HUES6 (cell line): ENCODE measurements around the gene MS4A12.
"Not testable (repeated sequence)": the region's sequence is repeated elsewhere in the genome, so short reads cannot be mapped to it uniquely, and the experiment has no call there.

Source experiments
- H3K27ac ChIP-seq: 2 replicates; pipeline ENCODE4 v1.7.0; 2013; ENCODE audit warnings: low read depth, mild to moderate bottlenecking, low read length, inconsistent platforms
- H3K27me3 ChIP-seq: 2 replicates; pipeline ENCODE4 v1.6.1; 2013; ENCODE audit warnings: low read length; ENCODE audit not compliant: control insufficient read depth, insufficient read depth
- H3K36me3 ChIP-seq: 2 replicates; pipeline ENCODE4 v1.6.1; 2013; ENCODE audit warnings: low read length; ENCODE audit not compliant: control insufficient read depth, insufficient read depth
- H3K4me1 ChIP-seq: 2 replicates; pipeline ENCODE4 v1.6.1; 2013; ENCODE audit warnings: low read length; ENCODE audit not compliant: control insufficient read depth, insufficient read depth
- H3K4me3 ChIP-seq: 2 replicates; pipeline ENCODE4 v1.5.1; 2013; ENCODE audit warnings: low read depth, low read length
- H3K9ac ChIP-seq: one replicate; pipeline ENCODE4 v1.6.1; 2013; ENCODE audit warnings: mild to moderate bottlenecking, low read length
- H3K9me3 ChIP-seq: 2 replicates; pipeline ENCODE4 v1.6.1; 2013; ENCODE audit warnings: low read depth, low read length; ENCODE audit not compliant: control insufficient read depth, insufficient read depth

MS4A12 gene

DNA sequence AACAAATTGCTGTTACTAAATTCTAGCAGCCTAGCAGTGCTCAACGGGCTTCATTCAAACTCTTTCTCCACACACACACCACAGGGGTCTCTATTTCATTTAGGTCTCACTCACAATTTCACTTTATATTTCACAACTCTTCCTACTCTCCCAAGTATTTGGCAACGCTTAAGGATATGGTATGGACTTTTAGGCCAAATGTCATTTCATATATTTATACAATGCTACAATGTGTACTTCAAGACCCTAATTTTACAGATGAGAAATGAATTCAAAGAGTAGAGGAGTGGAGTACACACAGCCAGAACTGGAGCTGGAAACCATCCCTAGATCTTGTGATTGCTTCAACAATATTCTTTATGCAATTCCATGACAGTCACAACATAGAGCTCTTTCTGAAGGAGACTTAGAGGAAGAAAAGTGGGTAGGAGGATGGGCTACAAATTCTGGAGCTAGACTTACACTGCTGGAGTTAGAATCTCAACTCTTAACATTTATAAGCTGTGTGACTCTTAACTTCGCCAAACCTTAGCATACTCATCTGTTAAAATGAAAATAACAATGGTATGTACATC is 20.2 kb downstream of the MS4A12 start:
- Histone ChIP-seq H3K4me1 (no peaks in the 10 kb centered on the region), H3K27me3 (no peaks in the 10 kb centered on the region), H3K9ac (no peak overlapping the region), H3K4me3 (no peak overlapping the region), H3K27ac (no peak overlapping the region), H3K9me3 (peaks cover 14% of the 10 kb centered on the region), H3K36me3 (no peaks in the 10 kb centered on the region)

DNA sequence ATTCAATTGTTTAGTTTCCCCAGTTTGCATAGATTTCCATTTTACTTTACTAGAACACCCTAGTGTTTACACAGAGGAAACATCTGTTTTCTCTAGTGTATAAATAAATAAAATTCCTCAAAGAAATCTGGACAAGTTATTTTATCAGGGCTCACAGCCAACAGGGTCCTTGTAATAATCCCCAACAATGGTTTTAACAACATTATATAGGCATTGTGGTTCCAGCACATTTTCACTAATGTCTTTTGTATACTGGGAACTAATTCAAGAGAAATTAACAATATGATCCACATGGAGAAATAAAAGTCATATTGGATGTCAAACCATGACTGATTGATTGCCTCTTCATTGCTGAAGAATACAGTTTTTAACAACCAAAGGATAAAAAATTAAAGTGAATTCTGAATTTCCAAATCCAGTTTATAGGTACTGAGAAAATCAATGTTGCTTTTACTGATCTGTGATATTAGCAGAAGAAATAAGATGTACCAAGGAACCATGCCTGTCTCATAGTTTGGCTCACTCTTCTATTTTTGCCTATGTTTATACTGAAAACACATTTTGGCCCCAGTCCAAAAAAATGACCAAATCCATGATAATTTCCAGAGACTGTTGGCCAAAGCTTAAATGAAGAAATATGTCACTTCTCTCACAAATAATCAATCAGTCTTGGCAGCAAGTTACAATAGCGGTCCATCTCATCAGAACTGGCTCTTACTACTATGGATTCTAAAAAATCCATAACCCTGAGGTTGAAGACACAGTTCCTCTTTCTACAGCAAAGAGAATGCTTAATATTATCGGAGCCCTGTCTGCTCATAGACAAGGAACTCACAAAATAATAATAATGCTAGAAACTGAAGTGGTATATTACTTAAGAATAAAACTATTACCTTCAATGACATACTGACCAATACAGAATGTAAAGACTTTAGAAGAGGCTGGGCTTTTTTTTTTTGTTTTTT is 21.2 kb downstream of the MS4A12 start:
- H3K36me3 ChIP-seq, result no peaks in the 10 kb centered on the region
- peaks cover 10% of the 10 kb centered on the region for H3K9me3 ChIP-seq
- H3K27me3 ChIP-seq, result no peaks in the 10 kb centered on the region
- H3K4me3 ChIP-seq, result no peak overlapping the region
- no peaks in the 10 kb centered on the region for H3K4me1 ChIP-seq
- H3K27ac ChIP-seq, result no peak overlapping the region
- H3K9ac ChIP-seq, result no peak overlapping the region

DNA sequence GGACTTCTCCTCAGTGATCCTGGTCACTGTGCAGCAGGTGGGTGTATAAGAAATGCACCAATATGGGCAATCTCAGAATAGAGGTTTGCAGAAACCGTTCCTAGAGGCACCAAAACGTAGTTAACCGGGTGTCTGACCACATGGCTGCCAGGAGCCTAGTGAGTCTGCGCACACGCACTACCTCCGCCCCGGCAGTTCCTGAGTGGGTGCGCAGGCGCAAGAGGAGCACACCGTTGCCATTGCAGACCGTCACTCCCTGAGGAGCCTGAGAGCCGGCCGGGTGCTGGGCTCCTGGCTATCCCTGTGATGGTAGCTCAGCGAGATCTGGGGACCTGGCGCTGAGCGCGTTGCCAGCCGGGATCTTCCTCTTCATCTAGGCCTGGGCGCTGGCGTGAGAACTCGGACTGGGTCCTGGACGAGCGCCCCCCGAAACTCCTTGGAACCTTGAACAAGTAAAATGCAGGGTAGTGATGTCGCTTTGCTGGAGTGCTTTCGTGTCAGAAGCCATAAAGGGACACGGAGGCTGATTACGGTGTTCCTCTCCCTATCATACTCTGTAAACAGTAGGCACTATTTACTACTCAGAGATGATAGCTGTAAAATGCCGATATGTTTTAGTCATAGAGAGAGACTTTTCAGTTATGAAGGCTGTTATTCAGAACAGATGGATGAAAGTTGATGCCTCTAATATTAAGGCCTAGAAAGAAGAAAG is 22.7 kb downstream of the MS4A12 start, which contains the start of gene MS4A13:
TSS of gene MS4A13 (plus strand) at position 249 of the 712 bp plus-strand sequence. CDS start 2,692 bp downstream, outside the sequence.
- no peaks in the 10 kb centered on the region for H3K27me3 ChIP-seq
- H3K9ac ChIP-seq, result no peak within 1 kb of the TSS
- H3K36me3 ChIP-seq, result no peaks in the 10 kb centered on the region
- H3K9me3 ChIP-seq, result peaks cover 1% of the 10 kb centered on the region; the same call in 1 of the 2 replicates
- H3K4me1 ChIP-seq, result no peaks in the 10 kb centered on the region
- no peak within 1 kb of the TSS for H3K27ac ChIP-seq
- no peak within 1 kb of the TSS for H3K4me3 ChIP-seq

DNA sequence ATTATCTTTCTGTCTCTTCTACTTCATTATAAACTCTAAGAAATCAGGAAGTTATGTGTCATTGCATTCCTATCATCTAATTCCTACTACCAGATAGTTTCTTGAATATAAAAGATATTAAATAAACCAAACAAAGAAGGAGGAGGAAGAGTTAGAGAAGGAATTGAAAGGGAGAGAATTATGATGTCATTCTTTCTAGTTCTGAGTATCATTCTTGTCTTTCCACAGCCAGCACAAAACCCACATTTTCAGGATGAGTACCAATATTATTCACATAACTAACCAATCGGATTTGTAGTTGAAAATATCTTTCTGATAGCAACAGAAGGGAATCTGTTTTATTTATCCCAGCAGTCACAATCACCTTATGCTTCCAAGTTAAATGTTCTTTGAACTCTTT is 35.9 kb downstream of the MS4A12 start:
- H3K4me3 ChIP-seq, result no peak overlapping the region
- no peak overlapping the region for H3K9ac ChIP-seq
- no peaks in the 10 kb centered on the region for H3K36me3 ChIP-seq
- peaks cover 3% of the 10 kb centered on the region; the same call in 1 of the 2 replicates for H3K4me1 ChIP-seq
- no peak overlapping the region for H3K27ac ChIP-seq
- peaks cover 14% of the 10 kb centered on the region for H3K9me3 ChIP-seq
- no peaks in the 10 kb centered on the region for H3K27me3 ChIP-seq

DNA sequence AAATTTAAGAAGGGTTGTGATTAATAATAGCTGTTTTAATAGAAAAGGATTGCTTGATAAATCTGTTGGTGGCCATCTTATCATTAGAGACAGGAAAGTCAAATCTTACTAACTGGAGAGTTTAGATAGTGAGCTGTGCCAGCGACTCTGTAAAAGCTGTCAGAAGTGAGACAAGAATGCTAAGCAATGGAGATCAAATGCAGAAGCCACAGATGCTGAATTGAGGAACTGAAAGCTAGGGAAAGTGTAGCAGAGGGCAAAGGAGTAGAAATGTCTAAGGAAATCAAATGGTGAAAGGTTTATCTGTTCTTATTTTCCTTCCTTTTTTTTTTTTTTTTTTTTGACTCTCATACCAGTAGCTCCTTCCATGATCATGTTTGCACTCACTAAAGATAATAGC is 36.4 kb downstream of the MS4A12 start:
- H3K9me3 ChIP-seq, result peaks cover 14% of the 10 kb centered on the region
- no peak overlapping the region for H3K9ac ChIP-seq
- no peaks in the 10 kb centered on the region for H3K36me3 ChIP-seq
- H3K27me3 ChIP-seq, result no peaks in the 10 kb centered on the region
- peaks cover 3% of the 10 kb centered on the region; the same call in 1 of the 2 replicates for H3K4me1 ChIP-seq
- H3K4me3 ChIP-seq, result no peak overlapping the region
- no peak overlapping the region for H3K27ac ChIP-seq

DNA sequence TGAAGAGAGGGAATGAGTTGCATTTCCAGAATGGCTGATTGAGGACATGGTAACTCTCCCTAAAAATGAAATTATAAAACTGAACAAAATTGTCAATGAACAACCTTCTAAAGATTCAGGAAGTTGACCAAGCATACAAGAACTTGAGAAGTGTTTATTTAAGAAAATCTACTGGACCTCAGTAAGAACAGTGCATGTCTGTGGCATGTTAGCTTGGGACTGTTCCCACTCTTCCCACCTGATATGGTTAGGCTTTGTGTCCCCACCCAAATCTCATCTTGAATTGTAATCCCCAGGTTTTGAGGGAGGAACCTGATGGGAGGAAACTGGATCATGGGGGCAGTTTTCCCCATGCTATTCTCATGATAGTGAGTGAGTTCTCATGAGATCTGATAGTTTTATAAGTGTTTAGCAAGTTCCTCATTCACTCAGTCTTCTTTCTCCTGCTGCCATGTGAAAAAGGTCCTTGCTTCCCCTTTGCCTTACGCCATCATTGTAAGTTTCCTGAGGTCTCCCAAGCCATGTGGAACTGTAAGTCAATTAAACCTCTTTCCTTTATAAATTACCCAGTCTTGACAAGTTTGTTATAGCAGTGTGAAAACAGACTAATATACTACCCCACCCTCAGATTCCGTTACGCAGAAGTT is 38.0 kb downstream of the MS4A12 start:
- Histone ChIP-seq H3K27ac (no peak overlapping the region), H3K4me1 (peaks cover 3% of the 10 kb centered on the region; the same call in 1 of the 2 replicates), H3K4me3 (no peak overlapping the region), H3K9me3 (peaks cover 14% of the 10 kb centered on the region), H3K27me3 (no peaks in the 10 kb centered on the region), H3K36me3 (no peaks in the 10 kb centered on the region), H3K9ac (no peak overlapping the region)

DNA sequence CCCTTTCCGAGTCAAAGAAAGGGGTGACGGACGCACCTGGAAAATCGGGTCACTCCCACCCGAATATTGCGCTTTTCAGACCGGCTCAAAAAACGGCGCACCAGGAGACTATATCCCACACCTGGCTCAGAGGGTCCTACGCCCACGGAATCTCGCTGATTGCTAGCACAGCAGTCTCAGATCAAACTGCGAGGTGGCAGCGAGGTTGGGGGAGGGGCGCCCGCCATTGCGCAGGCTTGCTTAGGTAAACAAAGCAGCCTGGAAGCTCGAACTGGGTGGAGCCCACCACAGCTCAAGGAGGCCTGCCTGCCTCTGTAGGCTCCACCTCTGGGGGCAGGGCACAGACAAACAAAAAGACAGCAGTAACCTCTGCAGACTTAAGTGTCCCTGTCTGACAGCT is 39.8 kb downstream of the MS4A12 start:
- H3K36me3 ChIP-seq, H3K4me3 ChIP-seq, H3K27me3 ChIP-seq, H3K27ac ChIP-seq, H3K4me1 ChIP-seq, H3K9ac ChIP-seq: not testable (repeated sequence)
- peaks cover 14% of the 10 kb centered on the region for H3K9me3 ChIP-seq

DNA sequence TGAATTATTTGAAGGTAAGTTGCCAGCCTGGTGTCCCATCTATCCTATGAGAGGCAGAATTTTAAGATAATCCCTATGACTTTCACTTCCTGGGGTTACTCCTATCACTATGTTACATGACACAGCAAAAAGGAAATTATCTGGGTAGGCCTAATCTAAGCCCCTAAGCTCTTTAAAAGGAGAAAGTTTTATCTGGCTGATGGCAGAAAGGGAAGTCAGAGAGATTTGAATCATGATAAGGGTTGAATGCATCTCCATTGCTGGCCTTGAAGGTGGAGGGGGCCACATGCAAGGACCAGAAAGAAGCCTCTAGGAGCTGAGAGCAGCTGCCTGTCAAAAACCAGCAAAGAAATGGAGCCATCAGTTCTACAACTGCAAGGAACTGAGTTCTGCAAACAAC is 46.0 kb downstream of the MS4A12 start:
- H3K27me3 ChIP-seq, H3K4me1 ChIP-seq, H3K9me3 ChIP-seq, H3K9ac ChIP-seq, H3K36me3 ChIP-seq, H3K4me3 ChIP-seq, H3K27ac ChIP-seq: not testable (repeated sequence)

DNA sequence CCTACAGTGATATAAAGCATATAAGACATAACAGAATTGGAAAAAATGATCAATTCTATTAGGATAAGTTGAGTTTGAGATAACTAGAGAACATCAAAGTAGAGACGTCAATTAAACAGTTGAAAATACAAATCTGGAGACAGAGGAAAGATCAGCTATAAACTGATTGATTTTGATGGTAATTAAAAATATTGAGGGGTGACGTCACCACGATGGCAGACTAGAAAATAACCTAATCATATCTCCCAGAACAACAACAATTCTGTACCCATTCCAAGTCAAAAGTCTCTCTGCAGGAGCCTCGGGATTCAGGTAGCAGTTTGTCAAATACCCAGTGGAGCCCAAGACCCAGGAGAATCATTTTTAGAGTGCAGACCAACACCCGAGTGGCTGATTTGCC is 51.5 kb downstream of the MS4A12 start:
- Histone ChIP-seq H3K9me3 (no peaks in the 10 kb centered on the region), H3K9ac (no peak overlapping the region), H3K27me3 (no peaks in the 10 kb centered on the region), H3K27ac (no peak overlapping the region), H3K4me1 (no peaks in the 10 kb centered on the region), H3K36me3 (no peaks in the 10 kb centered on the region), H3K4me3 (no peak overlapping the region)
